Measurements from ENCODE around the gene SURF4.
"Not testable (repeated sequence)": the region's sequence is repeated elsewhere in the genome, so short reads cannot be mapped to it uniquely, and the experiment has no call there.

SURF4 gene

GRCh38 chr9:133349965-133350616 is 25.8 kb downstream of the SURF4 start:
- no peak for DNase-seq

- DNase-seq, result no peak
Measured at GRCh38 chr9:133348718-133349573, 26.9 kb downstream of the SURF4 start.

GRCh38 chr9:133347985-133348717 is 27.7 kb downstream of the SURF4 start, which contains the start of the genes MED22 and RPL7A:
Gene MED22, minus strand, starts transcription at chr9:133348131. Its CDS starts 1,469 bp downstream, at chr9:133346662.
Gene RPL7A, plus strand, starts transcription at chr9:133348218. Its CDS starts 26 bp downstream, at chr9:133348244.
- DNase-seq, result peak; percentile 91

- peak; percentile 41 for DNase-seq
Measured at GRCh38 chr9:133347515-133347984, 28.3 kb downstream of the SURF4 start.

- no peak for DNase-seq
Measured at GRCh38 chr9:133346021-133346785, 29.7 kb downstream of the SURF4 start.

GRCh38 chr9:133345596-133345995 is 30.3 kb downstream of the SURF4 start:
- DNase-seq, result no peak

GRCh38 chr9:133344979-133345378 is 30.9 kb downstream of the SURF4 start:
- DNase-seq, result no peak

GRCh38 chr9:133344071-133344470 is 31.8 kb downstream of the SURF4 start:
- no peak for DNase-seq

GRCh38 chr9:133342570-133342969 is 33.3 kb downstream of the SURF4 start:
- DNase-seq, result peak; percentile 21

- no peak for DNase-seq
Measured at GRCh38 chr9:133342069-133342406, 33.8 kb downstream of the SURF4 start.

GRCh38 chr9:133341369-133342068 is 34.3 kb downstream of the SURF4 start:
- DNase-seq, result no peak

GRCh38 chr9:133340916-133341315 is 34.9 kb downstream of the SURF4 start:
- DNase-seq, result no peak

GRCh38 chr9:133340256-133340655 is 35.6 kb downstream of the SURF4 start:
- no peak for DNase-seq

- no peak for DNase-seq
Measured at GRCh38 chr9:133339641-133340040, 36.2 kb downstream of the SURF4 start.

GRCh38 chr9:133335924-133336811 is 39.7 kb downstream of the SURF4 start, which contains the start of gene SURF6:
Gene SURF6, minus strand, starts transcription at chr9:133336188. Its CDS starts 56 bp downstream, at chr9:133336132.
- peak; percentile 94 for DNase-seq

GRCh38 chr9:133334888-133335287 is 41.0 kb downstream of the SURF4 start:
- DNase-seq, result not testable (repeated sequence)

GRCh38 chr9:133334161-133334560 is 41.7 kb downstream of the SURF4 start:
- no peak for DNase-seq

GRCh38 chr9:133333566-133333965 is 42.3 kb downstream of the SURF4 start:
- DNase-seq, result no peak

GRCh38 chr9:133333011-133333410 is 42.8 kb downstream of the SURF4 start:
- no peak for DNase-seq

GRCh38 chr9:133332381-133332730 is 43.5 kb downstream of the SURF4 start:
- no peak for DNase-seq

Measured in CD4-positive, alpha-beta T cell treated with Interleukin-17A for 4 hours (primary cell).